Measurements from ENCODE around the gene GTPBP1.

Gene GTPBP1

GRCh38 chr22:38731703-38732161, 26.0 kb downstream of the GTPBP1 start:
- no peak for TF ChIP-seq CTCF (IDR thresholded peaks at IDR 0.05)
- Histone ChIP-seq H3K27me3 (no peaks in the 10 kb centered on the region), H3K4me3 (no peak overlapping the region), H3K9me3 (no peaks in the 10 kb centered on the region), H3K4me1 (peaks cover 0 to 55% (median 42%) of the 10 kb centered on the region in 4 donors), H3K36me3 (peaks cover 63 to 85% (median 75%) of the 10 kb centered on the region in 3 donors), H3K27ac (peak overlapping the region; percentile 79 to 88)
- intact Hi-C loops (cut with DNase I; ENCODE audit: low total_unique reads) = no loop called here
- peak in 1 of 2 donors; percentile 65 for DNase-seq

GRCh38 chr22:38732251-38732815, 26.6 kb downstream of the GTPBP1 start:
- peak in 1 of 2 donors; percentile 89 for DNase-seq
- Histone ChIP-seq H3K4me3 (no peak overlapping the region), H3K36me3 (peaks cover 63 to 85% (median 75%) of the 10 kb centered on the region in 3 donors), H3K4me1 (peaks cover 0 to 55% (median 42%) of the 10 kb centered on the region in 4 donors), H3K27ac (peak overlapping the region; percentile 79 to 88), H3K9me3 (no peaks in the 10 kb centered on the region), H3K27me3 (no peaks in the 10 kb centered on the region)
- TF ChIP-seq CTCF (IDR thresholded peaks at IDR 0.05) = no peak
- intact Hi-C loops (cut with DNase I; ENCODE audit: low total_unique reads) = no loop called here

GRCh38 chr22:38733329-38733723, 27.6 kb downstream of the GTPBP1 start:
- no peak for DNase-seq
- no peaks in the 10 kb centered on the region for H3K9me3 ChIP-seq
- no peaks in the 10 kb centered on the region for H3K27me3 ChIP-seq
- H3K4me3 ChIP-seq = no peak overlapping the region
- peak; percentile 55 to 63 for TF ChIP-seq CTCF (IDR thresholded peaks at IDR 0.05)
- H3K36me3 ChIP-seq = peaks cover 63 to 85% (median 75%) of the 10 kb centered on the region in 3 donors
- intact Hi-C loops (cut with DNase I; ENCODE audit: low total_unique reads) = no loop called here
- peaks cover 0 to 55% (median 42%) of the 10 kb centered on the region in 4 donors for H3K4me1 ChIP-seq
- peak overlapping the region; percentile 79 to 88 for H3K27ac ChIP-seq

GRCh38 chr22:38733724-38734381, 28.1 kb downstream of the GTPBP1 start:
- intact Hi-C loops (cut with DNase I; ENCODE audit: low total_unique reads) = no loop called here
- Histone ChIP-seq H3K27ac (peak overlapping the region; percentile 79 to 88), H3K36me3 (peaks cover 63 to 85% (median 75%) of the 10 kb centered on the region in 3 donors)

More at GRCh38 chr22:38733724-38734381, 28.1 kb downstream of the GTPBP1 start:
- Histone ChIP-seq H3K9me3 (no peaks in the 10 kb centered on the region), H3K4me1 (peaks cover 0 to 55% (median 42%) of the 10 kb centered on the region in 4 donors), H3K4me3 (no peak overlapping the region), H3K27me3 (no peaks in the 10 kb centered on the region)
- TF ChIP-seq CTCF (IDR thresholded peaks at IDR 0.05) = no peak
- DNase-seq = peak; percentile 57 to 87

Data from tibial artery (tissue), 4 donors.